ENCODE data around the gene NCDN.

NCDN gene, protein sequence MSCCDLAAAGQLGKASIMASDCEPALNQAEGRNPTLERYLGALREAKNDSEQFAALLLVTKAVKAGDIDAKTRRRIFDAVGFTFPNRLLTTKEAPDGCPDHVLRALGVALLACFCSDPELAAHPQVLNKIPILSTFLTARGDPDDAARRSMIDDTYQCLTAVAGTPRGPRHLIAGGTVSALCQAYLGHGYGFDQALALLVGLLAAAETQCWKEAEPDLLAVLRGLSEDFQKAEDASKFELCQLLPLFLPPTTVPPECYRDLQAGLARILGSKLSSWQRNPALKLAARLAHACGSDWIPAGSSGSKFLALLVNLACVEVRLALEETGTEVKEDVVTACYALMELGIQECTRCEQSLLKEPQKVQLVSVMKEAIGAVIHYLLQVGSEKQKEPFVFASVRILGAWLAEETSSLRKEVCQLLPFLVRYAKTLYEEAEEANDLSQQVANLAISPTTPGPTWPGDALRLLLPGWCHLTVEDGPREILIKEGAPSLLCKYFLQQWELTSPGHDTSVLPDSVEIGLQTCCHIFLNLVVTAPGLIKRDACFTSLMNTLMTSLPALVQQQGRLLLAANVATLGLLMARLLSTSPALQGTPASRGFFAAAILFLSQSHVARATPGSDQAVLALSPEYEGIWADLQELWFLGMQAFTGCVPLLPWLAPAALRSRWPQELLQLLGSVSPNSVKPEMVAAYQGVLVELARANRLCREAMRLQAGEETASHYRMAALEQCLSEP

DNA sequence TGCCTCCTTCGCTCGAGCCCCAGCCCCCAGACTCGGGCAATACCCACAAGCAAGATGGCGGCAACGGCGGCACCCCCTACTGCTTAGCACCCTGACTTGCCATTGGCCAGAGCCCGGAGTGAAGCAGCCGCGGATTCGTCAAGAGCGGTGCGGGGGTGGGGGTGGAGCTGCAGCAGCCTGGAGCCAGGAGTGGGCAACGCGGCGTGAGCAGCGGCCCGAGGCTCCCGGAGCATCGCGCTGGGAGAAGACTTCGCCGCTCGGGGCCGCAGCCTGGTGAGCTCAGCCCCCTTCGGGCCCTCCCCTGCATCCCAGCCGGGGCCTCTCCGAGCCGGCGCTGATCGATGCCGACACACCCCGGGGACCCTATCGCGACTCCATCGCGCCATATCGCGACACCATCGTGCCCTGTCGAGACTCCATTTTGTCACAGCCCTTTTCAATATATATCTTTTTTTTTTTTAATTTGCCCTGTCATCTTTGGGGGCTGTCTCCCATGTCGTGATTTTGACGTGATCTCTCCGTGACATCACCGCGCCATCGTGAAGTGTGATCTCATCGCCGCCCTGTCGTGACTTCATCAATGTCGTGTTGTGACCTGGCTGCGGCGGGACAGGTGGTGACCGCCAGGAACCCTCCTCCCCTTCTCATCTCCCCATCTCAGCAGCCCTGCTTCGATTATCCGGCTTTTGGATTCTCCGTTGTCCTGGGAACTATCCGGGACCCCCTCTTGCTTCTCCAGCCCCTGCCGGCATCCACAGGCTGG lies at the start of gene NCDN:
Gene NCDN (plus strand): TSS at position 189 of the 763 bp plus-strand sequence. CDS start 392 bp downstream, at position 581.
- peak; percentile 89 for DNase-seq (ENCODE audit: low read depth)

DNA sequence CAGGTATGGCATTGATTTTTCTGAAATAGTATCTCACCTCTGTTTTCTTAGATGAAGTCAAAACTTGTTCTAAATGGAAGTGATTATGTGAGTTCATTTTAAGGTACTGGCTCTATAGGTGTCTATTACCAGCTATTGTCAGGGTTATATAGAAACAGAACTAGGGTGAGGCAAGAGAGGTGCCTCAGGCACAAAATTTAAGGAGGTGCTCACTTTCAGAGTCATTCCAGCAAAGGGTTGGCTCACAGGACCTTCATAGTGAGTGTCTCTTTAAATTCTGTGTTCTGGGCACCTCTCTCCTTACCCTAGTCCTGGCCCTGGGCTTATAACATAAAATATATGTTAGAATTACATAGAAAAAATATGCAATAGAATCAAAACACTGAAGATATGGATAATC lies 49.7 kb upstream of the NCDN start:
- no peak for DNase-seq (ENCODE audit: low read depth)

DNA sequence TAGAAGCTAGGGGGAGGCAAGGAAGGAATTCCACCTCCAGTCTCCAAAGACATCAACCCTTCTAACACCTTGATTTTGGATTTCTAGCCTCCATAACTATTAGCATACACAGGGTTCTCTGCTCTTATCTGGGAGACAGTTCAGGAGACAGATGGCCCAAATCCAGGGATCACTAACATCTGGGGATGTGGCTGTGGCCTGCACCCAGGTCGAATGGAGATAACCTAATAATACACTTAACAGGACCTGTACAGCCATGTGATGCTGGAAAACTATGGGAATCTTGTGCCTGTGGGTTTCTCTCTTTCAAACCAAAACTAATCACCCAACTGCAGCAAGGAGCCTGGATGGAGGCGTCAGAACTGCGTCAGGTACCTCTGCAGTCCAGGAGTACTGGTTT lies 48.0 kb upstream of the NCDN start:
- DNase-seq (ENCODE audit: low read depth) = no peak

DNA sequence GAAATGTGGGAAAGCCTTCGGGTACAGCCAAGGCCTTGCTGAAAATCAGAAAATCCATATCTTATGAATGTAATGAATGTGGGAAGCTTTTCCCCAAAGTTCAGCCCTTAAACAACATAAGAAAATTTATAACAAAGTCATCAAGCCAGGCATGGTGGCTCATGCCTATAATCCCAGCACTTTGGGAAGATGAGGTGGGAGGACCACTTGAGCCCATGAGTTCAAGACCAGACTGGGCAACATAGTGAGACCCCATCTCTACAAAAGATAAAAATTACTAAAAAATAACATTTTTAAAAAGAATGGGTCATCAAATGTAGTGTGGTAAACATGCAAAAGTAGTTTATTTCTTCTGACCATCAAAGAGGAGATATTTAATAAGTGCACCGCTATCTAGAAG lies 46.3 kb upstream of the NCDN start:
- DNase-seq (ENCODE audit: low read depth) = no peak

DNA sequence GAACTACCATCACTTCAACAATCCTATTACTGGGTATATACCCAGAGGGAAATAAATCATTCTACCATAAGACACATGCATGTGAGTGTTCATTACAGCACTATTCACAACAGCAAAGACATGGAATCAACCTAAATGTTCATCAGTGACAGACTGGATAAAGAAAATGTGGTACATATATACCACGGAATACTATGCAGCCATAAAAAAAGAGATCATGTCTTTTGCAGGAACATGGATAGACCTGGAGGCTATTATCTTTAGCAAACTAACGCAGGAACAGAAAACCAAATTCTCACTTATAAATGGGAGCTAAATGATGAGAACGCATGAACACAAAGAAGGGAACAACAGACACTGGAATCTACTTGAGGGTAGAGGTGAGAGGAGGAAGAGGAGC lies 39.4 kb upstream of the NCDN start:
- no peak for DNase-seq (ENCODE audit: low read depth)

DNA sequence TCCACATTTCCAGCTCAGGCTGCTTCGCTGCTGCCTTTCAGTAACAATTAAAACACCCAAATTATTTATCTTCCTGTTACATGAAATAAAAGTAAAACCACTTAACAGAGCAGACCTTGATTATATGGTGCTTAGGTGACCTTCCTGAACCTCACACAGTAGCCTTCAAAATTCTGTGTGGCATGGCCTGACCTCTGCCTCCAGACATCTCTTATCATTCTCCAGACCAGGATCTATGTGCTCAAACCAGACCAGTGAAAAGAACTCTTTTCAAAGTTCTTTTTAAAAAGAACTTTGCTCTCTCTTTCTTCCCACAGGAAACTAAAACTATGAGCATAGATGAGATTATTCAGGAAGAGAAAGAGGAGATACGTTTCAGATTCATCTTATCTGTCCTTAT lies 38.2 kb upstream of the NCDN start:
- DNase-seq (ENCODE audit: low read depth) = no peak

DNA sequence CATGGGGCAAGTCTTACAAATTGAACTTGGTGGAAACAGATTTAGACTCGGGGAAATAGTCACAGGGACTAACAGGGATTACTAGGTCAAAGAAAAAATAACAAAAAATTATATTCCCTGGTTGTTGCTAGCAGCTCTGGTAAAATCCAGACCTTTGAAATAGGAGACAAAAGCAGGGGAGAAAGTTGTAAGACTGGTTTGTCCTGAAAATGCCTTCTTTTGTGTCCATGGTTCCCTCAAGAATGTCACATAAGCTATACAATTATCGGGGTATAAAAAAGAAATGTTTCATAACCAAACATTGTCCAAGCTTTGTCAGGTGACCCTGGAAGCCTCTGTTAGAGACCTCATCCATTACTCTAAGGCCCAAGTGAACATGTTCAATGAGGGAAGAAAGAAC lies 33.5 kb upstream of the NCDN start:
- no peak for DNase-seq (ENCODE audit: low read depth)

DNA sequence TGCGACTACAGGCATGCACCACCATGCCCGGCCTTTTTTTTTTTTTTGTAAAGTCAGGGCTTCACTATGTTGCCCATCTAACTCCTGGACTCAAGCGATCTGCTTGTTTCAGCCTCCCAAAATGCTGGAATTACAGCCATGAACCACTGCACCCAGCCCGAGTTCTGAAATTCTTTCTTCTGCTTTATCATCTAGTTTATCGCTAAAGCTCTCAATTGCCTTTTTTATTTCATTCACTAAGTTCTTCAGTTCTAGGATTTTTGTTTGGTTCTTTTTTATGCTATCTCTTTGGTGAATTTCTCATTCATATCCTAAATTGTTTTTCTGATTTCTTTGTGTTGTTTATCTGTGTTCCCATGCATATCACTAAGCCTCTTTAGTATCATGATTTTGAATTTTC lies 27.4 kb upstream of the NCDN start:
- no peak for DNase-seq (ENCODE audit: low read depth)

DNA sequence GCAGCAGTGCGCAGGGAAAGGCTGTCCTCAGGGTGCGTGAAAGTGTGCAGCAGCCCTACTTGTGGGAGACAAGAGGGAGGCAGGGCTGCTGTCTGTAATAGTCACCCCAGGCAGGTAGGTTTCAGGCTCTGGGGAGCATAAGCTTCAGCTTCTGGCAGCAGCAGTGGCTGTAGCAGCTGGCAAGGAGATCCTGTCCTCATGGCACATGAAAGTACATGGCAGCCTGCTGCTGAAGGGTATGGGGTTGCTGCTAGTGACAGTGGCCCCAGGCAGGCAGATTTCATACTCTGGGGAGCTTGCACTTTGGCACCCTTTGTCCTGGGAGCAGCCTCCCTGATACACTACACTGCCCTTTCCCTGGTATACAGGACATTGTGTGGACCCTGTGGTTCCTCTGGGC lies 26.7 kb upstream of the NCDN start:
- DNase-seq (ENCODE audit: low read depth) = no peak

DNA sequence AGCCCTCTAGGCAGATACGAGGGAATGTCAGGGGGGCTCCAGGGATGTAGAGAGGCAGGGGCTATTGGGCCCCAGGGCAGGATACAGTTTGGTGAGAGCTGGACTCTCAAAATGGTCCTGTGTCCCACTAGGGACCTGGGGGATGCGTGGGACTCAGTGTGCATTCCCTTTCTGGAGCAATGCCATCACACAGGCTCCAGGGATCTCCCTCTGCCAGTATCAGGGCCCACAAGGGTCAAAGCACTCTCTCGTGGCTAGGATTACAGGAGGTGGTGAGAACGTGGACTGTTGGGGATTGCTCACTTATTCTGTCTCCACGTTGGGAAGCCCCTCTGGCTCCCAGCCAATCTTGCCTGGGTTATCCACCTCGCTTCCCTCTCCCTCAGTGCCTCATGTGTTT lies 26.2 kb upstream of the NCDN start:
- no peak for DNase-seq (ENCODE audit: low read depth)

DNA sequence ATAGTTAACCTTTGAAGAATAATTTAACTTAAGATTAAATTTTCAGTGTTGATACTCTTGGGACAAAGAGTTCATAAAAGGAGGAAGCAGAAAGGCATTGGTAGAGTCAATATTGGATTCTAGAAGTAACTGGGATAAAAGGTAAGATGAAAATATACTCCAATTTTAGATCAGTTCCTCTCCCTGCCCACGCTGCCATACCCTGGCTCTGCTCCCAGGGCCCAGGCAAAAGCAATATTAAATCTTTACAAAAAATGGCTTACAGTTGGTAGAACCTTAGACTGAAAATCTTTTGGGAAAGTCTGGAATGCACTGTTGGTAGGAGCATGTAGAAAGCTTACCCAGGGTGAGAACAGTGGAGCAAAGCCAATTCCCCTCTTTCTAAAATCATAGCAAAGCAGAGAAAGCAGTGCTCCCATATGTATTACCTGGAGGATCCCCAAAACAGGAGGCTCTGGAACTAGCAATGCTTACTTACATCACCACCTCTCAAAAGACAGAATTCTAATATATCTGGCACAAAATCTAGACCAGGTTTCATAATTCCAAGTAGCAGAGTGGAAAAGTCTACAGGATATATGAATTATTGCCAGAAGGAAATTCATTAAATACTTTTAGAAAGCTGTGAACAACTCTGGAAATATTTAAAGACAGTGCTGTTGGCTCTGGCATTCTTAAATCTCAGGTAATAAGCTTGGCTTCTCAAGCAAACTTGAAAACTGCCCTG lies 24.9 kb upstream of the NCDN start:
- no peak for DNase-seq (ENCODE audit: low read depth)

DNA sequence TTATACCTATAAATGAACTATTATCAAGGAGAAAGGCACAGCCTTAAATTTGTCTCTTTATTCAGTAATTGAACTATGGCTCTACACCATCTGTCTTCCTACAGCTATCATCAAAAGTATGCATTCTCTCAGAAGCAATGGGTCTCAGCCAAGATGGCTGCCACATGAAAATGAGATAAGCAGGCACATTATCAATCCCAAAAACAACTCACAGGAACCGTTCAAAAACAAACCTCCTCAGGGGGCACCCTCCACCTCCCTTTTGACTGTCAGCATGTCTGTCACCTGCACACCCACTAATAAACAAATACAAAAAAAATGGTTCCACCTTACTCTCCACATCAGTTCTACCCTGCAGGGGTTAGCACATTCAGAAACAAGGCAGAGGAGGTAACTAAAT lies 24.0 kb upstream of the NCDN start:
- DNase-seq (ENCODE audit: low read depth) = no peak

DNA sequence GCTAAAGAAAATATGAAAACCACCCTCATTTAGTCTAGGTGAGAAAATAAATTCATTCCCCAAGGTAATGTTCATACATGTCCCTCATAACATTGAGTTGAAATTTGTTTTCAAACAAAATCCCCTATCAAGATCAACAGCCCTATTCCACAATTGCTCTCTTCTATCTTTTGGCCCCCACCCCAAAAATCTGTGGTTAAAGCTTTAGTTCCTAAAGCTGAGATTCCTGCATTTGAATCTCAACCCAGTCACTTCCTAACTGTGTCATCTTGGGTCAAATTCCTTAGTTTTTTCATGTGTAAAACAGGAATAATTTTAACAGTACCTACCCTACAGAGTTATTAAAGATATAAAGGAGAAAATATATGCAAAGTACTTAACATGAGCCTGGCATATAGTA lies 22.4 kb upstream of the NCDN start:
- DNase-seq (ENCODE audit: low read depth) = no peak

DNA sequence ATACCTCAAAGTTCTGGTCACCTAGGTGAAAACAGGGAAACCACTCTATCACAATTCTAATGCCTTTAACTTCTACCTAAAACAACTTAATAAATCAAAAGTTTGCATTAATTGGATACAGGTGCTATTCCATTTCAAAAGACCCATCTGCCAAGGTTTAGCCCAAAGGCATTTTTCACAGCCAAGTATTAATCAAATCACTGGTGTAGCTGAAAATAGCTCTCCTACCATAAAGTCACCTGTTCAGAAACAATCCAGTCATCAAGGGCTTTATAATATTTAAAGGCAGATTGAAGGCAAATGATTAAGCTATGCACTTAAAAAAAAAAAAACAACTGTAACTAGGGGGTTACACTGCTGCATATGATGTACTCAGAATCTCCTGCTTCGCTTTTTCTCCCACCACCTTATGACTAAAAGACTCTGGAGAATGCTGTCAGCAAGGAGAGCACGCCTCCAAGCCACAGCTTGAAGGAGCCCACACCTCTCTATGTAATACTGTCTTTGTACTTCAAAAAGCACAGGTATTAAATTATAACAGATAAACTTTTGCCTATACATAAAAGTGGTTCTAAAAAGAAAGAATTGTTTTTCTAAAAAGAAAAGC lies 20.9 kb upstream of the NCDN start:
- no peak for DNase-seq (ENCODE audit: low read depth)

DNA sequence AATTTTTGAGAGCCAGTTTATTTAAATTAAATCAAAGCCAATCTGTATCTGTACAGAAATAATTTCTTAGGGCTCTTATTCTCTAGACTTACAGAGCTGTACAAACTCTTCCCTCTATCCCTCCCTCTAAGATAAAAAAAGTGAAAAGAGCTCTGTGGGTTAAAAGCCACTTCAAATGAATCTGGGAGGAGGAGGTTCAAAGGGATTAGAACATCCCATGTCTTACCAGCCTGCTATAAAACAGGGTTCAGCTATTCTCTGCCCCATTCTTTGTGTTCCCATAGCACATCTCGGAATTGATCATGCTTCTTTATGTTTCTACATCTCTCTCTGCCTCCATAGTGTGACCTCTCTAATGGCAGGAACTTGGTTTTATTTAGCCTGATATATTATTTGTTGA lies 19.8 kb upstream of the NCDN start:
- no peak for DNase-seq (ENCODE audit: low read depth)

DNA sequence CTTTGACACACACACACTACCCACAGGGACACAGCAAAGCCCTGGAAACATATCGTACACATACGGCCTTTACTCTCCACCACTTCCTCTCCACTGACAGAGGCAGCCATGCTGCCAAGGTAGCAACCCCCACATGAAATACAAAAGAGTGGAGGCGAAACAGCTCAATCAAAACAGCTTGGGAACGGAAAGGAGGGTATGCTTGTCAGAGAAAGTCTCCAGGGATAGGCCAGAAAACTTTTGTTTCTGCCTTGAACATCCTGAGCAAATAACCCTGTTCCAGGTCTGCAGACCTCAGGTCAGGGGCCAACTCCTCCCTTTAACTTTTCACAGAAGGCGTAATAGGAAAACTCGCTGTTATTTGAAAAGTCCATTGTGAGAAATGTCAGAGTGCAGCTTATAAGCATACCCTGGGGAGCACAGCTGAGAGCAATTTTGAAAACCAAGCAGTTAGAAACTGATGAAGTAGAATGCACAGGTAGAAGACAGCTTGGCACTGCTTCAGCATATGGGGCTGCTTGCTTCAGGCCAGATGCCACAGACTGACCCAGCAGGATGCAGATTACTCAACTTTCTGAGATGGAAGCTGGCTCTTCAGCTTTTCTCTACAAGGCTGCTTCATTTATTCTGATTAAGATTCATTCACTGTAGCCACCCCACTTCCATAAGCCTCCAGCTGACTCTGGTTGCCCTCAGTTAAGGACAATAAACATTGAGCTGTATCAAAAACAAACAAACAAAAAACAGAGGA lies 18.4 kb upstream of the NCDN start:
- DNase-seq (ENCODE audit: low read depth) = no peak

DNA sequence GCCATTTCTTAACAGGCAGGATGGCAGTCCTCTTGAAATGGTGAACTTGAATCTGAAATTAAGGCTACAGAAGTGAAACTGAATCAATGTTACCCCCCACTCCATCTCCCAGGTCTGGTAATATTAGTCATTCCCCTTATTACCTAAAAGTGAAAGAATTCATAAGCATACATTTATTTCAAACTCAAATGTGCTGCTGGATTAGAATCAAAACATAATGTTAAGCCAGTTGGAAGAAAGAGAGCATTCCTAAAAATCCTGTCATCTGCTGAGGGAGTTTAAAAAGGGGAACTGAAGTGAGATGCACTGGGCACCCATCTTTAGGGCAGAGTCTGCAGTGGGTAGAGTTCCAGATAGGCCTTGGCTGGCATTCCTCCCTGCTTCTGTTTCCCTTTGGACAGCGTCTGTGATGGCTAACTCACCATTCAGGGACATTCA lies 17.8 kb upstream of the NCDN start:
- no peak for DNase-seq (ENCODE audit: low read depth)

DNA sequence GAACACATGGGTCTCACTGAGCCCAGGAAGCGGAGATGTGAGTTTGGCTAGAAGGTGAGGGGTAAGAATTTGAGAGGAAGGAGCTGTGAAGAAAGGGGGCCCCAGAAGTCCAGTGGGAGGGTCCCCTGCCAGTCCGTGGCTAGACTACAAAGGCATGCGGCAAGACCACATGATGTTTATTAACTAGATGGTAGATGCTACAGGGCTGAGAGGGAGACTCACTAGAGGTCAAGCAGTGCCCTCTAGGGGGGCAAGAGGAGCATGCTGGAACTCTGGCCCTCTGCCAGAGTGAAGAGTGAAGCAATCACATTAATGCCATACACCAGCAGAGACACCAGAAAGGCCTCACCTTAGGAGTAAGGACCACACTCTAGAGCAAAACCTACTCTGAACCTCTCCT lies 12.6 kb upstream of the NCDN start:
- DNase-seq (ENCODE audit: low read depth) = no peak

DNA sequence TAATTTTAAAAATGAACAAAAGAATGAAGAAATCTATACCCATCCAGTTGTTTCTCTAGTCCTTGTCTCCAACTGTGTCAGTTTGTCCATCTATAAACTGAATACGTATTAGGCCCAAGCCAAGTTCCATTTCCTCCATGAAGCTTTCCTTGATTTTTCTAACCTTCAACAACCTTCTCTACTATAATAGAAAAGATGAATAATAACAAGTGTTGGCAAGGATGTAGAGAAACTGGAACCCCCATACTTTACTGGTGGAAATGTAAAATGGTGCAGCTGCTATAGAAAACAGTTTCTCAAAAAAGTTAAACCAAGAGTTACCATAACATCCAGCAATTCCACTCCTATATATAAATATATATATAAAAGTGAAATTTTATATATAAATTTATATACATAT lies 11.0 kb upstream of the NCDN start:
- DNase-seq (ENCODE audit: low read depth) = no peak

DNA sequence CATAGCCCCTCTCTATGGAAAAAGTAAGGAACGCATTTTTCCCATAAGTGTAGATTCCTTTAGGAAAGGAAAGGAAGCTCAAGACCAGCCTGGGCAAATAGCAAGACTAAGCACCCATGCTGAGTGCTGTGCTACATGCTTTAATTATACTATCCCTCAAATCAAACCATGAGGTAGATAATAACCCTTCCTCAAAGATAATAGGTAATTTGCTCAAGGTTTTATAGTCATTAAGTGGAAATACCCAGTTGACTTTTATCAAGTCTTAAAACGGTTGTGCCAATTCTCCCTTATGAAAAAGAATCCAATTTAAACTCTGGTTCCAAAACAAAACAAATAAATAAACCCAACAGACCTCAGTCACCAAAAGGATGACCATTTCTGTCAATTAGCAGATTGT lies 3.7 kb upstream of the NCDN start:
- no peak for DNase-seq (ENCODE audit: low read depth)
